Keratinocyte (primary cell): ENCODE data around the gene TRAF3IP1. TPM values are rescaled to one million over a fixed set of nuclear protein-coding genes. Genes with fewer than 3 reads are reported as not detected.

Source experiments
- DNase-seq: peaks from one replicate; pipeline ENCODE4 v3.0.0-alpha.2; 2011; ENCODE audit warnings: low read depth, missing footprints, low spot score
- FAIRE-seq: peaks from 2 replicates; lab custom pipeline; 2011; peaks lifted over from hg19 to GRCh38; lab: Jason Lieb, UNC
- H2AFZ ChIP-seq: 2 replicates; pipeline ENCODE4 v1.6.0; 2012; ENCODE audit warnings: low read length, control low read depth, inconsistent platforms; ENCODE audit not compliant: control insufficient read depth
- H3K27ac ChIP-seq: 2 replicates; pipeline ENCODE4 v1.5.1; 2011; ENCODE audit warnings: low read length; ENCODE audit not compliant: control insufficient read depth, insufficient read depth
- H3K27me3 ChIP-seq: 3 replicates; pipeline ENCODE4 v1.6.0; 2011; ENCODE audit warnings: low read length; ENCODE audit not compliant: control insufficient read depth, insufficient read depth; ENCODE audit errors: extremely low read depth
- H3K36me3 ChIP-seq, 2 experiments: 2 replicates in 1 of 2; 3 replicates in 1 of 2; pipeline ENCODE4 v1.5.1; 2011; ENCODE audit warnings: low read length in 2 of 2, mild to moderate bottlenecking in 1 of 2; ENCODE audit not compliant: control insufficient read depth in 2 of 2, insufficient read depth in 2 of 2; ENCODE audit errors: extremely low read depth in 1 of 2
- H3K4me1 ChIP-seq: 3 replicates; pipeline ENCODE4 v1.5.1; 2011; ENCODE audit warnings: low read length; ENCODE audit not compliant: control insufficient read depth, insufficient read depth; ENCODE audit errors: extremely low read depth
- H3K4me2 ChIP-seq: 3 replicates; pipeline ENCODE4 v1.6.0; 2011; ENCODE audit warnings: low read depth, low read length; ENCODE audit not compliant: control insufficient read depth, insufficient read depth; ENCODE audit errors: extremely low read depth
- H3K4me3 ChIP-seq, 3 experiments: fragments of 200-600 bp in 1 of 3; sonication (generic) in 1 of 3; 2 replicates in 2 of 3; 3 replicates in 1 of 3; pipeline ENCODE4 v1.5.1; 2011 to 2016; ENCODE audit warnings: low read length in 3 of 3, mild to moderate bottlenecking in 3 of 3, control low read depth in 2 of 3, inconsistent platforms in 1 of 3, low read depth in 1 of 3, mixed read lengths in 1 of 3, mixed run types in 1 of 3, moderate library complexity in 1 of 3; ENCODE audit not compliant: control insufficient read depth in 2 of 3, insufficient read depth in 2 of 3; ENCODE audit errors: extremely low read depth in 1 of 3
- H3K79me2 ChIP-seq: 2 replicates; pipeline ENCODE4 v1.6.0; 2012; ENCODE audit warnings: low read length; ENCODE audit not compliant: control insufficient read depth, insufficient read depth
- H3K9ac ChIP-seq: 3 replicates; pipeline ENCODE4 v1.6.0; 2011; ENCODE audit warnings: low read length; ENCODE audit not compliant: control insufficient read depth, insufficient read depth; ENCODE audit errors: extremely low read depth
- H3K9me1 ChIP-seq: 3 replicates; pipeline ENCODE4 v1.6.0; 2011; ENCODE audit warnings: low read length; ENCODE audit not compliant: control insufficient read depth, insufficient read depth; ENCODE audit errors: extremely low read depth
- H3K9me3 ChIP-seq: 2 replicates; pipeline ENCODE4 v1.5.1; 2012; ENCODE audit warnings: low read depth, low read length; ENCODE audit not compliant: control insufficient read depth
- H4K20me1 ChIP-seq: 3 replicates; pipeline ENCODE4 v1.6.0; 2011; ENCODE audit warnings: low read length; ENCODE audit not compliant: control insufficient read depth, insufficient read depth; ENCODE audit errors: extremely low read depth
- EZH2 ChIP-seq: IDR thresholded peaks from one replicate; pipeline ENCODE4 v1.6.1; 2012; ENCODE audit warnings: inconsistent platforms, mild to moderate bottlenecking, low read length, moderate library complexity
- dilution Hi-C: fragments of 300-500 bp; cut with MboI; formaldehyde crosslinking; loops from one replicate; pipeline ENCODE4 v1.7.0; 2020; ENCODE audit warnings: low sequenced_read_pairs; ENCODE audit not compliant: extremely low pct_ligation_motif_present
- polyA plus RNA-seq, 5 experiments: library from polyadenylated mRNA; depleted of rRNA in 3 of 5; stranded (reverse) in 3 of 5; stranded (forward) in 1 of 5; unstranded in 1 of 5; fragments of >200 nt; gene quantifications; 1 replicate in 1 of 5; 2 replicates in 3 of 5; 3 replicates in 1 of 5; pipeline versions ENCODE4 v1.2.1 to v1.2.3, GENCODE V29; 2011 to 2012; ENCODE audit warnings: missing spikeins in 2 of 5, low read depth in 1 of 5, low replicate concordance in 1 of 5
- TF ChIP-seq, protein P1 (sequence below), 3 experiments: IDR thresholded peaks in 1 of 3; conservative IDR thresholded peaks in 1 of 3; optimal IDR thresholded peaks in 1 of 3; 2 replicates in 2 of 3; 3 replicates in 1 of 3; pipeline versions ENCODE3 to v1.5.1; 2011; ENCODE audit warnings: low read length in 3 of 3, mild to moderate bottlenecking in 3 of 3, moderate library complexity in 2 of 3, control low read depth in 1 of 3, inconsistent platforms in 1 of 3; ENCODE audit not compliant: insufficient read depth in 2 of 3; ENCODE audit errors: extremely low read depth in 1 of 3

The TRAF3IP1 gene
- polyA plus RNA-seq, 1 donor (not counting 4 experiments of a cell fraction or from before 2014, with no cell fraction given) = 7.0 TPM

- H3K36me3 ChIP-seq = no peaks in the 10 kb centered on the region
- H3K27me3 ChIP-seq = no peaks in the 10 kb centered on the region
- peaks cover 54% of the 10 kb centered on the region for H3K4me1 ChIP-seq
- DNase-seq = peak; percentile 77
- no peak for TF ChIP-seq EZH2
- TF ChIP-seq, protein P1, sequence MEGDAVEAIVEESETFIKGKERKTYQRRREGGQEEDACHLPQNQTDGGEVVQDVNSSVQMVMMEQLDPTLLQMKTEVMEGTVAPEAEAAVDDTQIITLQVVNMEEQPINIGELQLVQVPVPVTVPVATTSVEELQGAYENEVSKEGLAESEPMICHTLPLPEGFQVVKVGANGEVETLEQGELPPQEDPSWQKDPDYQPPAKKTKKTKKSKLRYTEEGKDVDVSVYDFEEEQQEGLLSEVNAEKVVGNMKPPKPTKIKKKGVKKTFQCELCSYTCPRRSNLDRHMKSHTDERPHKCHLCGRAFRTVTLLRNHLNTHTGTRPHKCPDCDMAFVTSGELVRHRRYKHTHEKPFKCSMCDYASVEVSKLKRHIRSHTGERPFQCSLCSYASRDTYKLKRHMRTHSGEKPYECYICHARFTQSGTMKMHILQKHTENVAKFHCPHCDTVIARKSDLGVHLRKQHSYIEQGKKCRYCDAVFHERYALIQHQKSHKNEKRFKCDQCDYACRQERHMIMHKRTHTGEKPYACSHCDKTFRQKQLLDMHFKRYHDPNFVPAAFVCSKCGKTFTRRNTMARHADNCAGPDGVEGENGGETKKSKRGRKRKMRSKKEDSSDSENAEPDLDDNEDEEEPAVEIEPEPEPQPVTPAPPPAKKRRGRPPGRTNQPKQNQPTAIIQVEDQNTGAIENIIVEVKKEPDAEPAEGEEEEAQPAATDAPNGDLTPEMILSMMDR (optimal IDR thresholded peaks at IDR 0.05 in 1 of 3, IDR thresholded peaks at IDR 0.05 in 1 of 3, conservative IDR thresholded peaks at IDR 0.05 in 1 of 3; ENCODE audit: extremely low read depth in 1 of 3, insufficient read depth in 2 of 3, low read length in 3 of 3) = peak in 1 of 3 experiments; percentile 8
- H3K27ac ChIP-seq = peak overlapping the region; percentile 98
- peaks cover 10% of the 10 kb centered on the region for H3K79me2 ChIP-seq
- no peaks in the 10 kb centered on the region for H3K9me1 ChIP-seq
- H3K4me3 ChIP-seq = peak overlapping the region; percentile 59 to 80 (median 65)
- H3K4me2 ChIP-seq = peak overlapping the region; percentile 90
- no peak for FAIRE-seq
- H3K9me3 ChIP-seq = no peaks in the 10 kb centered on the region
- peak overlapping the region; percentile 98 for H3K9ac ChIP-seq
- H2AFZ ChIP-seq = no peak overlapping the region
- dilution Hi-C loops = no loop called here
- no peaks in the 10 kb centered on the region for H4K20me1 ChIP-seq
Observed at GRCh38 chr2:238288650-238289573, 31.4 kb upstream of the TRAF3IP1 start.

GRCh38 chr2:238289574-238289973 is 30.7 kb upstream of the TRAF3IP1 start:
- DNase-seq = no peak
- H3K9ac ChIP-seq = peak overlapping the region; percentile 98

More at GRCh38 chr2:238289574-238289973, 30.7 kb upstream of the TRAF3IP1 start:
- TF ChIP-seq EZH2 = no peak
- TF ChIP-seq, protein P1 (optimal IDR thresholded peaks at IDR 0.05 in 1 of 3, IDR thresholded peaks at IDR 0.05 in 1 of 3, conservative IDR thresholded peaks at IDR 0.05 in 1 of 3; ENCODE audit: extremely low read depth in 1 of 3, insufficient read depth in 2 of 3, low read length in 3 of 3) = no peak
- Histone ChIP-seq H3K4me2 (peak overlapping the region; percentile 76), H3K9me1 (no peaks in the 10 kb centered on the region), H3K79me2 (peaks cover 7% of the 10 kb centered on the region), H3K27ac (peak overlapping the region; percentile 98), H3K4me3 (peak overlapping the region in 2 of 3 experiments; percentile 59 to 80), H2AFZ (no peak overlapping the region), H3K9me3 (no peaks in the 10 kb centered on the region), H3K36me3 (no peaks in the 10 kb centered on the region), H3K27me3 (no peaks in the 10 kb centered on the region), H3K4me1 (peaks cover 54% of the 10 kb centered on the region), H4K20me1 (no peaks in the 10 kb centered on the region)
- dilution Hi-C loops = no loop called here
- FAIRE-seq = no peak
